Measurements from ENCODE around the gene AHCY. TPM values are rescaled to one million over a fixed set of nuclear protein-coding genes. Genes with fewer than 3 reads are reported as not detected.
"Not testable (repeated sequence)": the region's sequence is repeated elsewhere in the genome, so short reads cannot be mapped to it uniquely, and the experiment has no call there.

AHCY gene
- total RNA-seq, 1 experiment from 2014 or later = 265 TPM

GRCh38 chr20:34344238-34344637 is 41.1 kb upstream of the AHCY start:
- intact Hi-C loops (cut with micrococcal nuclease) = no loop called here
- no peak for TF ChIP-seq CTCF (conservative IDR thresholded peaks at IDR 0.05; ENCODE audit: low read depth, low read length)

DNA sequence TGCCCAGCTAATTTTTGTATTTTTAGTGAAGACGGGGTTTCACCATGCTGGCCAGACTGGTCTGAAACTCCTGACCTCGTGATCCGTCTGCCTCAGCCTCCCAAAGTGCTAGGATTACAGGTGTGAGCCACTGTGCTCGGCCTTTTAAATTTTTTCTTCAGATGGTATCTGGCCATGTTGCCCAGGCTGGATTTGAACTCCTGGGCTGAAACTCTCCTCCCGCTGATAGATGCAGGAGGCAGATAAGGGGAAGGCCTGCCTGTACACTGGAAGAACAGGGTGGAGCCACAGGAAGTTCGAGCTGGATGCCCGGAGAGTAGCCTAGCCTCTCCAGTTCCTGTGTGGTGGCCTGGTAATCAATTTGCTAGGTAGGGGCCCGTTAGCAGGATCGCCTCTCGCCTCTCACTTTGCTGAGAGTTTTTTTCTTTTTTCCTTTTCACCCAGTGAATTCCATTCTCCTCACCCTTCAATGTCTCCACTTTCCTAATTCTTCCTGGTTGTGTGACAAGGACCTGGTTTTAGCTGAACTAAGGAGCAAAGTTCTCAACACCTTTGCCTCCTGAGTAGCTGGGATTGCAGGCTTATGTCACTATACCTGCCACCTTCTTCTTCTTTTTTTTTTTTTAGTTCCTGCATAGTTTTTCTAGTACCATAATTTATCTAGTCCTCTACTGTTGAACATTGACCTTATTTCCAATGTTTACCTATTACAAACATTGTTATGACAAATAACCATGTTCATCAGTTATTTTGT is 40.5 kb upstream of the AHCY start:
- Histone ChIP-seq H3K79me2 (ENCODE audit: low read length) (no peaks in the 10 kb centered on the region), H3K4me2 (ENCODE audit: low read length) (no peak overlapping the region), H3K9me3 (ENCODE audit: low read length) (no peaks in the 10 kb centered on the region), H3F3A (ENCODE audit: low read length, unreplicated experiment) (no peaks in the 10 kb centered on the region), H2AFZ (ENCODE audit: low read length) (no peak overlapping the region), H3K27ac (ENCODE audit: low read length) (no peak overlapping the region), H3K27me3 (ENCODE audit: low read length) (no peaks in the 10 kb centered on the region), H3K9me2 (replicated peaks; ENCODE audit: low read length) (no peaks in the 10 kb centered on the region), H3K4me3 (ENCODE audit: low read length) (no peak overlapping the region), H4K20me1 (ENCODE audit: low read length) (no peaks in the 10 kb centered on the region), H3K36me3 (ENCODE audit: low read depth, low read length) (no peaks in the 10 kb centered on the region), H3K4me1 (ENCODE audit: insufficient read depth, low read length) (0 out of 2 replicates have a peak, but pooled peaks cover under 1% of the 10 kb centered on the region), H3K9ac (ENCODE audit: low read length) (no peak overlapping the region)
- BruUV-seq (replicated peaks) = no TSS peak
- intact Hi-C loops (cut with micrococcal nuclease) = no loop called here
- DNase-seq (no peak), ATAC-seq (no peak)
- TF ChIP-seq EZH2phosphoT487 (IDR thresholded peaks at IDR 0.05; ENCODE audit: borderline replicate concordance, low read length) = no peak
- TF ChIP-seq CTCF (conservative IDR thresholded peaks at IDR 0.05; ENCODE audit: low read depth, low read length) = no peak
- TF ChIP-seq EZH2 (IDR thresholded peaks at IDR 0.05; ENCODE audit: low read length, unreplicated experiment) = no peak
- ChIA-PET CTCF (no interaction called here), POLR2A (ENCODE audit: unreplicated experiment) (interaction anchor here (0.6 kb wide), 1 partner anchor 19 kb away, joined by 3 read pairs; the partner anchor contains the start of gene ITCH)

More at GRCh38 chr20:34344238-34344637, 41.1 kb upstream of the AHCY start:
- Histone ChIP-seq H3K9ac (ENCODE audit: low read length) (no peak overlapping the region), H3K79me2 (ENCODE audit: low read length) (no peaks in the 10 kb centered on the region), H2AFZ (ENCODE audit: low read length) (no peak overlapping the region), H3K27ac (ENCODE audit: low read length) (no peak overlapping the region), H3K9me3 (ENCODE audit: low read length) (no peaks in the 10 kb centered on the region), H3K4me2 (ENCODE audit: low read length) (no peak overlapping the region), H4K20me1 (ENCODE audit: low read length) (no peaks in the 10 kb centered on the region), H3K4me1 (ENCODE audit: insufficient read depth, low read length) (0 out of 2 replicates have a peak, but pooled peaks cover 5% of the 10 kb centered on the region), H3K9me2 (replicated peaks; ENCODE audit: low read length) (no peaks in the 10 kb centered on the region), H3K4me3 (ENCODE audit: low read length) (no peak overlapping the region), H3F3A (ENCODE audit: low read length, unreplicated experiment) (no peaks in the 10 kb centered on the region), H3K36me3 (ENCODE audit: low read depth, low read length) (no peaks in the 10 kb centered on the region), H3K27me3 (ENCODE audit: low read length) (no peaks in the 10 kb centered on the region)
- no TSS peak for BruUV-seq (replicated peaks)
- POLR2A ChIA-PET (ENCODE audit: unreplicated experiment) = no interaction called here
- DNase-seq (no peak), ATAC-seq (no peak)
- CTCF ChIA-PET = no interaction called here

DNA sequence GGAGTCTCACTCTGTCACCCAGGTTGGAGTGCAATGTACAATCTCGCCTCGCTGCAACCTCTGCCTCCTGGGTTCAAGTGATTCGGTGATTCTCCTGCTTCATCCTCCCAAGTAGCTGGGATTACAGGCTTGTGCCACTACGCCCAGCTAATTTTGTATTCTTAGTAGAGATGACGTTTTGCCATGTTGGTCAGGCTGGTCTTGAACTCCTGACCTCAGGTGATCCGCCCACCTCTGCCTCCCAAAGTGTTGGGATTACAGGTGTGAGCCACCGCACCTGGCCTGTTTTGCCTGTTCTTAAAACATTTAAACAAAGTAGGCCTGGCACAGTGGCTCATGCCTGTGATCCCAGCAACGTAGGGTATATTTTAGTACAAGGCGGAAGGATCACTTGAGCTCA is 38.0 kb upstream of the AHCY start:
- H3K4me1 ChIP-seq (ENCODE audit: insufficient read depth, low read length); H2AFZ ChIP-seq (ENCODE audit: low read length); DNase-seq; H3K79me2 ChIP-seq (ENCODE audit: low read length); H3K9me3 ChIP-seq (ENCODE audit: low read length); H3K4me3 ChIP-seq (ENCODE audit: low read length); H3F3A ChIP-seq (ENCODE audit: low read length, unreplicated experiment); H3K27ac ChIP-seq (ENCODE audit: low read length); H3K4me2 ChIP-seq (ENCODE audit: low read length); BruUV-seq (replicated peaks); H3K27me3 ChIP-seq (ENCODE audit: low read length); H3K36me3 ChIP-seq (ENCODE audit: low read depth, low read length); intact Hi-C loops (cut with micrococcal nuclease); H3K9me2 ChIP-seq (replicated peaks; ENCODE audit: low read length); H3K9ac ChIP-seq (ENCODE audit: low read length); H4K20me1 ChIP-seq (ENCODE audit: low read length); ATAC-seq; CTCF ChIA-PET: not testable (repeated sequence)
- POLR2A ChIA-PET (ENCODE audit: unreplicated experiment) = interaction anchor here (0.6 kb wide), 1 partner anchor 310 kb away, joined by 6 read pairs; no protein-coding TSS in a partner anchor

GRCh38 chr20:34340726-34341125 is 37.6 kb upstream of the AHCY start:
- H3K4me2 ChIP-seq (ENCODE audit: low read length); ATAC-seq; CTCF ChIA-PET; H3F3A ChIP-seq (ENCODE audit: low read length, unreplicated experiment); H3K4me3 ChIP-seq (ENCODE audit: low read length); H3K9me2 ChIP-seq (replicated peaks; ENCODE audit: low read length); H4K20me1 ChIP-seq (ENCODE audit: low read length); BruUV-seq (replicated peaks); H3K27ac ChIP-seq (ENCODE audit: low read length); DNase-seq; H3K79me2 ChIP-seq (ENCODE audit: low read length); intact Hi-C loops (cut with micrococcal nuclease); H3K27me3 ChIP-seq (ENCODE audit: low read length); H3K9me3 ChIP-seq (ENCODE audit: low read length); H3K9ac ChIP-seq (ENCODE audit: low read length); H3K4me1 ChIP-seq (ENCODE audit: insufficient read depth, low read length); H2AFZ ChIP-seq (ENCODE audit: low read length); H3K36me3 ChIP-seq (ENCODE audit: low read depth, low read length): not testable (repeated sequence)
- POLR2A ChIA-PET (ENCODE audit: unreplicated experiment) = interaction anchor here (0.6 kb wide), 1 partner anchor 310 kb away, joined by 6 read pairs; no protein-coding TSS in a partner anchor

All from PC-3 (cell line).